Upper lobe of left lung (tissue), 4 donors: Measurements from ENCODE around the gene PLXNA1.

ENCODE experiments used
- POLR2A ChIP-seq, 4 donors: fragments of 450-650 bp; IDR thresholded peaks; one replicate each; pipeline ENCODE4 v1.5.1; 2016 to 2017; ENCODE audit warnings: antibody characterized with exemption in 4 of 4, mild to moderate bottlenecking in 2 of 4
- TF ChIP-seq, protein P1 (sequence below), 6 experiments: fragments of 450-650 bp in 4 of 6; fragments of 200-600 bp in 2 of 6; sonication (generic) in 2 of 6; IDR thresholded peaks; one replicate each; pipeline ENCODE4 v1.5.1; 2016 to 2019; ENCODE audit warnings: antibody characterized with exemption in 6 of 6

DNA sequence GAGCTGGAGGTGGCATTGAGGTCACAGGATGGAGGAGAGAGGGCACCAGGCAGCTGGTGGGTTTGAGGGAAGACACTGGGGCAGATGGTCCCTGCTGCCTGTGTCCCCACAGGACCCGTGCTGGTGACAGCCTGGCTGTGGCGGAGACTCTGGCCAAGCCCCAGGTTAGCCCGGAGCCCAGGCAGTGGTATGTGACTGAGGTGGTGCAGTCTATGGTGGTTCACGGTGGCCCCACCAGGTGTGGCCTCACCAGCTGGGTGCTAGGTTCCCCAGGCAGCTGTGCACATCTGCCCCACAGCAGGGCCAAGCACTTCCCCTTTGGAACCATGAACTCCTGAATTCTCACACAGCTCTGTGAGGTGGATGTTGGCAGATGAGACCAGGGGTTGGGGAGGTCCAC, 15.4 kb downstream of the PLXNA1 start:
- TF ChIP-seq, protein P1, sequence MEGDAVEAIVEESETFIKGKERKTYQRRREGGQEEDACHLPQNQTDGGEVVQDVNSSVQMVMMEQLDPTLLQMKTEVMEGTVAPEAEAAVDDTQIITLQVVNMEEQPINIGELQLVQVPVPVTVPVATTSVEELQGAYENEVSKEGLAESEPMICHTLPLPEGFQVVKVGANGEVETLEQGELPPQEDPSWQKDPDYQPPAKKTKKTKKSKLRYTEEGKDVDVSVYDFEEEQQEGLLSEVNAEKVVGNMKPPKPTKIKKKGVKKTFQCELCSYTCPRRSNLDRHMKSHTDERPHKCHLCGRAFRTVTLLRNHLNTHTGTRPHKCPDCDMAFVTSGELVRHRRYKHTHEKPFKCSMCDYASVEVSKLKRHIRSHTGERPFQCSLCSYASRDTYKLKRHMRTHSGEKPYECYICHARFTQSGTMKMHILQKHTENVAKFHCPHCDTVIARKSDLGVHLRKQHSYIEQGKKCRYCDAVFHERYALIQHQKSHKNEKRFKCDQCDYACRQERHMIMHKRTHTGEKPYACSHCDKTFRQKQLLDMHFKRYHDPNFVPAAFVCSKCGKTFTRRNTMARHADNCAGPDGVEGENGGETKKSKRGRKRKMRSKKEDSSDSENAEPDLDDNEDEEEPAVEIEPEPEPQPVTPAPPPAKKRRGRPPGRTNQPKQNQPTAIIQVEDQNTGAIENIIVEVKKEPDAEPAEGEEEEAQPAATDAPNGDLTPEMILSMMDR (IDR thresholded peaks at IDR 0.05) = no peak
- TF ChIP-seq POLR2A (IDR thresholded peaks at IDR 0.05) = no peak
